ENCODE measurements around the gene CDCA4. TPM values are rescaled to one million over a fixed set of nuclear protein-coding genes. Genes with fewer than 3 reads are reported as not detected.

CDCA4 gene
- total RNA-seq, 3 donors from 2014 or later: 4.3 to 8.7 (median 5.6) TPM

DNA sequence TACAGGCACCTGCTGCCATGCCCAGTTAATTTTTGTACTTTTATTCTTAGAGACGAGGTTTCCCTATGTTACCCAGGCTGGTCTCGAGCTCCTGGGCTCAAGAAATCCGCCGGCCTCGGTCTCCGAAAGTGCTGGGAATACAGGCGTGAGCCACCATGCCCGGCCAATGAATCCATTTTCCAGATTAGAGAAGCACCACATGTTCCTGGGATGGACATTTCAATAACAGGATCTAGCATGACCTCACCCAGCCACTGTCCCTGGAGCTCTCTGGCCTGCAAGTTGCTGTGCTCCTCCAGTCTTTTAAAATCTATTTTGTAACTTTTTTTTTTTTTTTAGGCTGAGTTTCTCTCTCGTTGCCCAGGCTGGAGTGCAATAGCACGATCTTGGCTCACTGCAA lies 42.2 kb upstream of the CDCA4 start:
- ATAC-seq (no peak), DNase-seq (peak in 1 of 3 donors; percentile 25)
- H3K9me3 ChIP-seq: no peaks in the 10 kb centered on the region
- no peaks in the 10 kb centered on the region for H3K36me3 ChIP-seq (ENCODE audit: low read depth)
- peaks cover 4% of the 10 kb centered on the region for H3K4me1 ChIP-seq (ENCODE audit: low read depth)
- intact Hi-C loops (cut with DNase I, micrococcal nuclease): no loop called here
- TF ChIP-seq, protein P1, sequence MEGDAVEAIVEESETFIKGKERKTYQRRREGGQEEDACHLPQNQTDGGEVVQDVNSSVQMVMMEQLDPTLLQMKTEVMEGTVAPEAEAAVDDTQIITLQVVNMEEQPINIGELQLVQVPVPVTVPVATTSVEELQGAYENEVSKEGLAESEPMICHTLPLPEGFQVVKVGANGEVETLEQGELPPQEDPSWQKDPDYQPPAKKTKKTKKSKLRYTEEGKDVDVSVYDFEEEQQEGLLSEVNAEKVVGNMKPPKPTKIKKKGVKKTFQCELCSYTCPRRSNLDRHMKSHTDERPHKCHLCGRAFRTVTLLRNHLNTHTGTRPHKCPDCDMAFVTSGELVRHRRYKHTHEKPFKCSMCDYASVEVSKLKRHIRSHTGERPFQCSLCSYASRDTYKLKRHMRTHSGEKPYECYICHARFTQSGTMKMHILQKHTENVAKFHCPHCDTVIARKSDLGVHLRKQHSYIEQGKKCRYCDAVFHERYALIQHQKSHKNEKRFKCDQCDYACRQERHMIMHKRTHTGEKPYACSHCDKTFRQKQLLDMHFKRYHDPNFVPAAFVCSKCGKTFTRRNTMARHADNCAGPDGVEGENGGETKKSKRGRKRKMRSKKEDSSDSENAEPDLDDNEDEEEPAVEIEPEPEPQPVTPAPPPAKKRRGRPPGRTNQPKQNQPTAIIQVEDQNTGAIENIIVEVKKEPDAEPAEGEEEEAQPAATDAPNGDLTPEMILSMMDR (IDR thresholded peaks at IDR 0.05): no peak
- H3K4me3 ChIP-seq: no peak overlapping the region

DNA sequence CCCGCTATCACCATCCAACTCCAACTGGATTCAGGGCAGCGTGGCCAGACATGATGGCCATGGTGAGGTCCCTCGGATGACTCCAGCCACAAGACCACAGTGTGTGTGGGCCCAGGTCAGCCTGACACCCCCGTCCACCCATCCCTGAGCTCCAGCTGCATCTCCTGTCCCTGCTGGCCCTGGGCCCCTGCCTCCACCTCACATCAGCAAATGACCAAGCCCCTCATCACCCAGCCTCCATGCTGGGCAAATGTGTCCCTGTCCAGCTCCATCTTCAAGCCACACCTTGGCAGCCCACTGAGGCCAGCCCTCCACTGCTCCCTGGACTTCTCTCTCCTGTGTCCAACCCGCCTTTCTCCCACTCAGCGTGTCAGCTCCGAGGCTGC lies 41.2 kb upstream of the CDCA4 start:
- Histone ChIP-seq H3K36me3 (ENCODE audit: low read depth) (no peaks in the 10 kb centered on the region), H3K4me1 (ENCODE audit: low read depth) (peaks cover 4% of the 10 kb centered on the region), H3K9me3 (no peaks in the 10 kb centered on the region), H3K4me3 (no peak overlapping the region)
- TF ChIP-seq, protein P1 (IDR thresholded peaks at IDR 0.05): no peak
- intact Hi-C loops (cut with DNase I, micrococcal nuclease): no loop called here
- ATAC-seq: no peak
- no peak for DNase-seq

DNA sequence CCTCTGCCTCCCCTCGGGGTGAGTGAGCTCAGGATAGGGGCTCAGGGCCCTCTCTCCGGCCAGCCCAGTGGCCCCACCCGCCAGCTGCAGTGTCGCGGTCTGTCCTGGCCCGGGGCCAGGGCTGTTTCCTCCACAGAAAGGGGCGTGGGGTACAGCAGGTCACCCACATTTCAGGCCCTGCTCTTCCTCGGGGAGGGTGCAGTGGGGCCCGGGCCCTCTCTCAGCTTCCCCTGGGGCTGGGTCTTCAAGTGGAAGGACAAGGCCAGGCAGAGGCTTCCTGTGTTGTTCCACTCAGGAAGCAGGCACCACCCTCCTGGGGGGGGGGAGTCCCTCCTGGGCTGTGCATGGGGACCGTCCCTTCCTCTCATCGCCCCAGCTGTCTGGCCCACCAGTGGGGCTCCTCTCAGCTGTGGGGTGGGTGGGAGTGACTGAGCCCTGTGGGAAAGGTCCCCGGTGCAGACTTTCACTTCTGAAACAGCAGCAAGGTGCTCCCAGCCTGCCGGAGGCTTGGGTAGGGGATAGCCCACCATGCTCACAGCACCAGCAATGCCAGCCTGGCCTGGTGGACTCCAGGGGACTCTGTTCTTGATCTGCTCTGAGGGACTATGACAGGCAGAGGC lies 40.7 kb upstream of the CDCA4 start:
- DNase-seq (peak; percentile 46 to 82 (median 69)), ATAC-seq (peak; percentile 31)
- Histone ChIP-seq H3K4me1 (ENCODE audit: low read depth) (peaks cover 4% of the 10 kb centered on the region), H3K4me3 (no peak overlapping the region), H3K36me3 (ENCODE audit: low read depth) (no peaks in the 10 kb centered on the region), H3K9me3 (no peaks in the 10 kb centered on the region)
- TF ChIP-seq, protein P1 (IDR thresholded peaks at IDR 0.05): no peak
- intact Hi-C loops (cut with DNase I, micrococcal nuclease): no loop called here

DNA sequence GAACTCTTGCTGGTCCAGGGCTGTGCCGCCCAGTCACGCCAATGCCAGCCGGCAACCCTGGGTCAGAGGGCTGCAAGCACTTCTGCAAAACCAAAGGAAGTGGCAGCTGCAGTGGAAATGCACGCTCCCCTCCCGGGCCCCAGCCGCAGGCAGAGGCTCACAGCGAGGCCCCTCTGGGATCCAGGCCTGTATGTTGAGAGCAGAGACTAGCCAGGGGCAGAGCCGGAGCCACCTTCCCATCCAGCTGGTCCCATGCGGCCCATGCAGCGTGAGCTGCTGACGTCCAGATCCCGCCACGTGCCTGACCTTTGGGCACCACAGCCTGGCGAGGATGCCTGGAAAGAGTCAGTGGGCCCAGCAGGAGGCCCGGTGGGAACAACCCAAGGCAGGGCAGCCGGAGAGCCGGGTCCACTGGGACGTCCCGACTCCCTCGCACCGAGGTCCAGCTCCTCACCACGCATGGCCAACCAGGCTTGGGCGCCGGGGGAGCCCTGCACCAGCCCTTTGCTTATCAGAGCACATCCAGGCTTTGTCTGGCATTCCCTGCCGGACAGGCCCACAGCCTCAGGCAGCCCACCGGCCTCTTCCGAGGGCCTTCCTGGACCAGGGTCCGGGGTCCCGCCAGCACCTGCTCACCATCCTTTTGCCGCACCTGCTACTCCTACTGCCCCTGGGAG lies 40.0 kb upstream of the CDCA4 start:
- no peak overlapping the region for H3K4me3 ChIP-seq
- TF ChIP-seq, protein P1 (IDR thresholded peaks at IDR 0.05): no peak
- ATAC-seq: peak; percentile 36
- peaks cover 4% of the 10 kb centered on the region for H3K4me1 ChIP-seq (ENCODE audit: low read depth)
- intact Hi-C loops (cut with DNase I, micrococcal nuclease): no loop called here
- DNase-seq: peak; percentile 35 to 79 (median 61)
- H3K9me3 ChIP-seq: no peaks in the 10 kb centered on the region
- no peaks in the 10 kb centered on the region for H3K36me3 ChIP-seq (ENCODE audit: low read depth)

DNA sequence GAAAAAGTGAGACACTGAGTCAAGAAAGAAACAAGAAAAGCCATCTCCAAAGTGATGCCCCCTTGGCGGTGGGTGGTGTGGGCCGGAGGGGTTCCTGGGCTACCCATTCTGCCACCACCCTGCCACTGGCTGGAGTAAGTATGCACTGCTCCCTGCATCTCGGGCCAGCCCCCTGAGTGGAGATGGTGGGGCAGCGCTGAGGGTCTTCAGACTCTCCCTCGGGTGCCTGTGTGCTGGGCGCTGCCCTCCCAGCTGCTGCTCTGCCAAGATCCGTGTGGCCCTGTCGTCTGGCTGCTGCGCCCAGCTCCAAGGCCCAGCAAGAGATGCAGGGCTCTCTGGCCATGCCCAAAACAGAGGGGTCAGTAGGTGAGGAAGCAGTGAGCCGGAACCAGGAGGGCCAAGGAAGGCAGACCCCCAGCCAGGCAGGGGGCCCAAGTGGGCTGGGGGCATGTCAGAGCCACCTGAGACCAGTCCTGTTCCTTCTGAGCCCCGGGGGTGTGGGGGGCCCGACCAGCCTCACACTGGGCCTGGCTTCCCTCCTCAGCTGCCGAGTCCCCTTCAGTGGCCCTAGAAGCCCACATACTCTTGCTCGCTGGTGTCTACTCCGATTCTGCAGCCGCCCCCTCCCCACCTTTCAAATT lies 39.2 kb upstream of the CDCA4 start:
- Histone ChIP-seq H3K36me3 (ENCODE audit: low read depth) (no peaks in the 10 kb centered on the region), H3K9me3 (no peaks in the 10 kb centered on the region), H3K4me1 (ENCODE audit: low read depth) (peaks cover 4% of the 10 kb centered on the region), H3K4me3 (no peak overlapping the region)
- TF ChIP-seq, protein P1 (IDR thresholded peaks at IDR 0.05): no peak
- DNase-seq (peak in 1 of 3 donors; percentile 51), ATAC-seq (no peak)
- intact Hi-C loops (cut with DNase I, micrococcal nuclease): no loop called here
